ENCODE measurements around the gene NECTIN1.

The NECTIN1 gene

GRCh38 chr11:119652907-119653659, 75.9 kb downstream of the NECTIN1 start:
- TF ChIP-seq CTCF (IDR thresholded peaks at IDR 0.05; ENCODE audit: extremely low read depth, missing control alignments), result no peak
- no peak for DNase-seq (ENCODE audit: low spot score)

GRCh38 chr11:119651802-119652584, 77.0 kb downstream of the NECTIN1 start:
- DNase-seq (ENCODE audit: low spot score), result no peak
- no peak for TF ChIP-seq CTCF (IDR thresholded peaks at IDR 0.05; ENCODE audit: extremely low read depth, missing control alignments)

- DNase-seq (ENCODE audit: low spot score), result no peak
- no peak for TF ChIP-seq CTCF (IDR thresholded peaks at IDR 0.05; ENCODE audit: extremely low read depth, missing control alignments)
Measured at GRCh38 chr11:119650251-119650650, 78.7 kb downstream of the NECTIN1 start.

- no peak for TF ChIP-seq CTCF (IDR thresholded peaks at IDR 0.05; ENCODE audit: extremely low read depth, missing control alignments)
- no peak for DNase-seq (ENCODE audit: low spot score)
Measured at GRCh38 chr11:119647254-119647653, 81.7 kb downstream of the NECTIN1 start.

GRCh38 chr11:119645018-119645417, 84.0 kb downstream of the NECTIN1 start:
- TF ChIP-seq CTCF (IDR thresholded peaks at IDR 0.05; ENCODE audit: extremely low read depth, missing control alignments), result no peak
- DNase-seq (ENCODE audit: low spot score), result no peak

GRCh38 chr11:119644502-119644901, 84.5 kb downstream of the NECTIN1 start:
- TF ChIP-seq CTCF (IDR thresholded peaks at IDR 0.05; ENCODE audit: extremely low read depth, missing control alignments), result no peak
- DNase-seq (ENCODE audit: low spot score), result no peak

GRCh38 chr11:119643876-119644225, 85.1 kb downstream of the NECTIN1 start:
- DNase-seq (ENCODE audit: low spot score), result no peak
- TF ChIP-seq CTCF (IDR thresholded peaks at IDR 0.05; ENCODE audit: extremely low read depth, missing control alignments), result no peak
